ENCODE measurements around the gene IPPK. TPM values are rescaled to one million over a fixed set of nuclear protein-coding genes. Genes with fewer than 3 reads are reported as not detected.

Gene IPPK
- total and polyA plus RNA-seq, 4 donors: 9.5 to 19.8 (median 13.8) TPM

DNA sequence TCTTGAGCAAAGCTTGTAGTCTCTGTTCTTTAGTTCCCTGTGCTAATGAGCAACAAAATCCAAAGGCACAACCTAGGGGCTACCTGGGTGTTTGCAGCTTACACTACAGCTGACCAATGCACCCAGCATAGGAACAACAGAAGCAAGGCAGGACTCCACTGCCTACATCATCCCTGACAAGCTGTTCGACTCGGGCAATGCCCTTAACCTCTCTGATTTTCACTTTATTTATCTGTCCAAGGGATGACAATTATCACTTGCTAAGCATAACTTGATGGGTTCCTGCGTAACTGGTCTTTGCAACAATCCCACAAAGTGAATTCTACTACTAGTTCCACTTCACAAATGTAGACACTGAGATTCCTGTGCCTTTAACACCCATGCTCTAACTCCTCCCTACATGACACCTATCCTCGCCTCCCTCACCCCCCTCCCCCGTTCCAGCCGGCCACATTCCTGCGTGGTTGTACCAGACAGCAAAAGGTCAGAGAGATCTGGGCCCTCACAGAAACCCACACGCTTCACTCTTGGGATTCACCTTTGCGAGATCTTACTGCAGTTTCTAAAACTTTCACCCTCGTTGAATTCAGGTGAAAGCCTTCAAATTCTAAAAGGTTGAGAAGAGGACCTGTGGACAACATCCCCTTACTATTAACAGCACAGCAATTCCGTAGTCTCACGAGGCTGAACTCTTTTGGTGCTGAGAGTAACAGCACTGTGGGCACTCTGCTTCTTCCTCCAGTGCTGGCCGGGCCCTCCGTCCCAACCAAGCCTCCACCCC is 995 bp downstream of the IPPK start:
- Histone ChIP-seq H3K27me3 (ENCODE audit: control insufficient read depth, insufficient read depth, low read length) (no peaks in the 10 kb centered on the region), H3K27ac (ENCODE audit: low read depth, low read length) (no peak overlapping the region), H3K9me3 (ENCODE audit: control insufficient read depth, insufficient read depth, low read length) (no peaks in the 10 kb centered on the region), H3K4me1 (ENCODE audit: control insufficient read depth, insufficient read depth, low read length) (peaks cover 33% of the 10 kb centered on the region), H3K36me3 (ENCODE audit: control insufficient read depth, insufficient read depth, low read length) (peaks cover 18% of the 10 kb centered on the region), H3K4me3 (ENCODE audit: low read depth, low read length) (peak overlapping the region; percentile 82)
- 29% methylated on average over 14 of the region's 14 CpGs for WGBS (ENCODE audit: insufficient coverage)
- DNase-seq (ENCODE audit: low read depth in 4 of 6, low spot score in 6 of 6): no peak

DNA sequence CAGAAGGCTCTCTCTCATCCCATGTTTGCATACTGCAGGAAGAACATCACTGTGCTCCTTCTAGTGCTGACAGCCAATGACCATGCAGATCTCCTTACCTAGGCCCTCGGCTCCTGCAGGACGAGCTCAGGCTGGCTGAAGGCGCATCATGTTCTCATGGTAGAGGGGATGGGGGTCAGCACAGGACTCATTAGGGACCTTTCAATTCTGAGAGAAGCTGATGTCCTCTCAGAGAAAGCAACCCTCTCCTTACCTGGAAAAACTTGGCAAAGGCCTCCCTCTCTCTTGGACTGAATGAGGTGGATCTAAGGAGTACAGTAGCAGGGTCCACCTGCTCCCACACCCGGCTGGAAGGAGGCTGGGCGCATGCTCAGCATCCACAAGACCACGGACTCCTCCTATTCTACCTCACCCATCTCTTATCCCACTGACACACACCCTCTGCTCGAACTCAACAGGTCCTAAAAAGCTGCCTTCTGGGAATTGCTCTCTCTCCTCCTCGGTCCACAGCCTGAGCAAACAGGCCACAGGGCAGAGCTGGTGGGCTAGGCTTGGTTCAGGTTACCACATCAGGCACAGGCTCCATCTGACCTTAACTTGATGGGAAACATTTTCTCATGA is 2.9 kb downstream of the IPPK start:
- Histone ChIP-seq H3K27ac (ENCODE audit: low read depth, low read length) (no peak overlapping the region), H3K4me3 (ENCODE audit: low read depth, low read length) (no peak overlapping the region), H3K27me3 (ENCODE audit: control insufficient read depth, insufficient read depth, low read length) (no peaks in the 10 kb centered on the region), H3K36me3 (ENCODE audit: control insufficient read depth, insufficient read depth, low read length) (peaks cover 19% of the 10 kb centered on the region), H3K4me1 (ENCODE audit: control insufficient read depth, insufficient read depth, low read length) (peaks cover 35% of the 10 kb centered on the region), H3K9me3 (ENCODE audit: control insufficient read depth, insufficient read depth, low read length) (no peaks in the 10 kb centered on the region)
- 97% methylated on average over 5 of the region's 8 CpGs for WGBS (ENCODE audit: insufficient coverage)
- no peak for DNase-seq (ENCODE audit: low read depth in 4 of 6, low spot score in 6 of 6)

DNA sequence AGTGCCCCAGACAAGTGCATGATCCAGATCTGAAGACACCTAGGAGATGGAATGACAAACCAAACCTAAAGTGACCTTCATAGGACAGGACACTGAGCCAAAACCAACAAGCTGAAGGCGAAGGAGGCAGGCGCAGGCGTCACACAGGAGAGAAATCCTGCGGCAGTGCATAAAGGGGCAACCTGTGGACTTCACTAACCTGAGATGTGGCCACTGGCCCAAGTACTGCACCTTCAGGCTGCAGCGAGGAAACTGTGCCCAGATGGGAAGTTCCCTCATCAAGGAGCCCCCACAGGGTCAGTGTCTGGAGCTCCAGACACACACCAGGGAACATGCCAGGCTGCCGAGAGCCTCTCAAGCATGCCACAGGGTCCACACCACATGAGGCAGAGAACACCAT is 3.7 kb downstream of the IPPK start:
- DNase-seq (ENCODE audit: low read depth in 4 of 6, low spot score in 6 of 6): no peak
- Histone ChIP-seq H3K9me3 (ENCODE audit: control insufficient read depth, insufficient read depth, low read length) (no peaks in the 10 kb centered on the region), H3K27ac (ENCODE audit: low read depth, low read length) (no peak overlapping the region), H3K4me1 (ENCODE audit: control insufficient read depth, insufficient read depth, low read length) (peaks cover 36% of the 10 kb centered on the region), H3K27me3 (ENCODE audit: control insufficient read depth, insufficient read depth, low read length) (no peaks in the 10 kb centered on the region), H3K4me3 (ENCODE audit: low read depth, low read length) (no peak overlapping the region), H3K36me3 (ENCODE audit: control insufficient read depth, insufficient read depth, low read length) (peaks cover 24% of the 10 kb centered on the region)
- 95% methylated on average over 6 of the region's 6 CpGs for WGBS (ENCODE audit: insufficient coverage)

DNA sequence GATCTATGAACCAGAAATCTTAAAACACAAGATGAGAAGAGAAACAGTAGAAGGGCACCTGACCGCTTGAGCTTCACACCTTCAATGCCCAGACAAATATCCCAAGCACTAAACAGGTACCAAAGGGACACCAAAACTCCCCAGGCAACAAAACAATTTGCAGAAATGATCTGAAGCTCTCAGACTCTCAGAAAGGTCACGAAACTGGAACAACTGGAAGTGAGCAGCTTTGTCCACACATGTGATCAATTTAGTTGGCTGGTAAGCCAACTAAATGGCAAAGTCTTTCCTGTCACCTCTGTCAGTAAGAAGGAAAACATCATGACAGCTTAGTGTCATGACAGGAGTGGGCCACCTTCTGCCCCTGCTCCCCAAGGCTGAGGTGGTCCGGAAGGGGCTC is 4.1 kb downstream of the IPPK start:
- Histone ChIP-seq H3K27me3 (ENCODE audit: control insufficient read depth, insufficient read depth, low read length) (no peaks in the 10 kb centered on the region), H3K4me3 (ENCODE audit: low read depth, low read length) (no peak overlapping the region), H3K9me3 (ENCODE audit: control insufficient read depth, insufficient read depth, low read length) (no peaks in the 10 kb centered on the region), H3K27ac (ENCODE audit: low read depth, low read length) (no peak overlapping the region), H3K36me3 (ENCODE audit: control insufficient read depth, insufficient read depth, low read length) (peaks cover 24% of the 10 kb centered on the region), H3K4me1 (ENCODE audit: control insufficient read depth, insufficient read depth, low read length) (peaks cover 36% of the 10 kb centered on the region)
- 87% methylated on average over 2 of the region's 3 CpGs for WGBS (ENCODE audit: insufficient coverage)
- no peak for DNase-seq (ENCODE audit: low read depth in 4 of 6, low spot score in 6 of 6)

DNA sequence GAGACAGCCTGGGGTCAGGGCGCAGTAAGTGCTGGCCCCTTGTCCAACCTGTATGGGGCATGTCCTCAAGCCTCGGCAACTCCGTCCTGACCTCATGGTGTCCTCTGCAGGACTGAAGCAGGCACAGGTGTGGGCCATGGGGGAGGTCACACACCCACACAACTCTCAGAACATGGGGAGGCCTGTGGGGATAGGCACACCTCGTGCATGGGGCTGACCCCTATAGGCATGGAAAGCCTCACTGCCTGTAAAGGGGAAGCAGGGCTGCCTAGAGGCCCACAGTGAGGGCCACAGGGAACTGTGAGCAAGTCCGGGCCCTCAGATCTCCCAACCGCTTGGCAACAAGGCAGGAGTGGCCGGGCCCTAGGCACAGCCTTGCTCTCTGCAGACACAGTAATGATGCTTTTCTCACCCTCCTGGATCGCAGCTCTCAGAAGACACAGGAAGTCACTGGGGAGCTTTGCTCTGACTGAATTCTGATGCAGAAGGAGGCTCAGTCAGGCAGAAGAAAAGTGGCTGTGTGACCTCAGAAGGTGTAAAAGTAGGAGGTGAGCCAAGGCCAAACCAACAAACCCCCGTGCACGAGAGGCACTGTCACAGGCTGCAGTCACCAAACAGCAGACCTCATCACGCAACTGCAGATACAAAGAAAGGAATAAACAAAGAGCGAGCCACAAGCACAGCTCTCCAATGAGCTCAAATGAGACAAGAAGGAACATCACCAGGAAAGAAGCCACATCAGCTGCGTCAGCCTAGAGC is 5.4 kb downstream of the IPPK start:
- Histone ChIP-seq H3K4me3 (ENCODE audit: low read depth, low read length) (no peak overlapping the region), H3K36me3 (ENCODE audit: control insufficient read depth, insufficient read depth, low read length) (peaks cover 24% of the 10 kb centered on the region), H3K27ac (ENCODE audit: low read depth, low read length) (no peak overlapping the region), H3K9me3 (ENCODE audit: control insufficient read depth, insufficient read depth, low read length) (no peaks in the 10 kb centered on the region), H3K4me1 (ENCODE audit: control insufficient read depth, insufficient read depth, low read length) (peaks cover 43% of the 10 kb centered on the region), H3K27me3 (ENCODE audit: control insufficient read depth, insufficient read depth, low read length) (no peaks in the 10 kb centered on the region)
- DNase-seq (ENCODE audit: low read depth in 4 of 6, low spot score in 6 of 6): no peak
- 74% methylated on average over 10 of the region's 13 CpGs for WGBS (ENCODE audit: insufficient coverage)

DNA sequence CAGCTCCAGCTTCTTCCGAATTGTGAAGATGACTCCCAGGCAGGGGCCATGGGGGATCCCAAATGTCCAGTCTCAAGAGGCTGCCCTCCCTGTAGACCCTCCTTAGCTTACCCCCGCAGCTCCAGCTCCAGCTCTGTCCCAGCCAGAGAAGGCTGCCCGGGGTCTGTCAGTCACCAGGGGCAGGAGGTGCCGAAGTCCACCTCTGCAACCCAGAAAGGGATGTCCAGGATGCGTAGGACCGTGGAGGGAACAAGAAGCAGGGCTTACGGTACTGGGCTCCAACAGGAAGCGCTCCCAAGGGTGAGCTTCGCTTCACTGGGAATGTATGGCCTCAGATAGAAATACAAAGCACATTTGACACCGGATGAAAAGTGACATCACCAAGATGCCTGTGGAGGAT is 6.0 kb downstream of the IPPK start:
- Histone ChIP-seq H3K4me1 (ENCODE audit: control insufficient read depth, insufficient read depth, low read length) (peaks cover 40% of the 10 kb centered on the region), H3K27ac (ENCODE audit: low read depth, low read length) (no peak overlapping the region)

DNA sequence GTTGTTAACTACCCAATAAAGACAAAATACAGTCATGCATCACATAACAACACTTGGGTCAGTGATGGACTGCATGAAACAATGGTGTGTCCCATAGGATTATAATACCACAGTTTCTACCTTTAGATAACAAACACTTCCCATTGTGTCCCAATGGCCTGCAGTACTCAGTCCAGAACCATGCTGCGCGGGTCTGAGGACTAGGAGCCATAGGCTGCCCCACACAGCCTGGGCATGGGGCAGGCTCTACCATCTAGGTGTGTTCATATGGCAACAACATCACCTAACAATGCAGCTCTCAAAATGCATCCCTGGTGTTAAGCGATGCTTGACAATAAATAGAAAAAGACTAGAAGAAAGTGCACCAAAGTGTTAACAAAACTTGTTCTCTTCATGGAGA is 6.8 kb downstream of the IPPK start:
- Histone ChIP-seq H3K4me3 (ENCODE audit: low read depth, low read length) (no peak overlapping the region), H3K9me3 (ENCODE audit: control insufficient read depth, insufficient read depth, low read length) (no peaks in the 10 kb centered on the region), H3K4me1 (ENCODE audit: control insufficient read depth, insufficient read depth, low read length) (peaks cover 37% of the 10 kb centered on the region), H3K36me3 (ENCODE audit: control insufficient read depth, insufficient read depth, low read length) (peaks cover 29% of the 10 kb centered on the region), H3K27me3 (ENCODE audit: control insufficient read depth, insufficient read depth, low read length) (no peaks in the 10 kb centered on the region), H3K27ac (ENCODE audit: low read depth, low read length) (no peak overlapping the region)
- no peak for DNase-seq (ENCODE audit: low read depth in 4 of 6, low spot score in 6 of 6)
- 100% methylated on average over 2 of the region's 3 CpGs for WGBS (ENCODE audit: insufficient coverage)

More for the DNA sequence above, 6.0 kb downstream of the IPPK start:
- DNase-seq (ENCODE audit: low read depth in 4 of 6, low spot score in 6 of 6): no peak
- no peak overlapping the region for H3K4me3 ChIP-seq (ENCODE audit: low read depth, low read length)
- WGBS (ENCODE audit: insufficient coverage): 90% methylated on average over 10 of the region's 10 CpGs
- H3K27me3 ChIP-seq (ENCODE audit: control insufficient read depth, insufficient read depth, low read length): no peaks in the 10 kb centered on the region
- peaks cover 24% of the 10 kb centered on the region for H3K36me3 ChIP-seq (ENCODE audit: control insufficient read depth, insufficient read depth, low read length)
- H3K9me3 ChIP-seq (ENCODE audit: control insufficient read depth, insufficient read depth, low read length): no peaks in the 10 kb centered on the region

DNA sequence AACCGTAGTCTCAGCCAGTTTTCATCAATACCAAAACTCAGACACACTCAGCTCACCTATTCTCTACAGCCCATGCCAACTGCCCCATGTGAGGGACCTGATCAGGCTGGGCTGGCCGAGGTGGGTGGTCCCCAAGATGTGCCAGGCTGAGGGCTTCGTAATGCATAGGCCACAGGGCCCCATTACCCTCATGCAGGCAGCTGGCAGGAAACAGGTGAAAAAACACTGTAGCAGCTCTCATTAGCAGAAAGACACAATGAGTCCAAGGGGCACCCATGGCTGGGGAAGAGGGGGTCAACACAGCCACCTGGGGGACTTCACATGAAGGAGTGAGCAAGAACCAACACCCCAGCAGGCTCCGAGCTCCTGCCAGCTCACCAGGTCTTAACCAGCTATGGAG is 8.2 kb downstream of the IPPK start:
- DNase-seq (ENCODE audit: low read depth in 4 of 6, low spot score in 6 of 6): no peak
- no peaks in the 10 kb centered on the region for H3K9me3 ChIP-seq (ENCODE audit: control insufficient read depth, insufficient read depth, low read length)
- H3K27me3 ChIP-seq (ENCODE audit: control insufficient read depth, insufficient read depth, low read length): no peaks in the 10 kb centered on the region
- peaks cover 35% of the 10 kb centered on the region for H3K36me3 ChIP-seq (ENCODE audit: control insufficient read depth, insufficient read depth, low read length)
- 91% methylated on average over 4 of the region's 4 CpGs for WGBS (ENCODE audit: insufficient coverage)
- H3K27ac ChIP-seq (ENCODE audit: low read depth, low read length): no peak overlapping the region
- no peak overlapping the region for H3K4me3 ChIP-seq (ENCODE audit: low read depth, low read length)
- H3K4me1 ChIP-seq (ENCODE audit: control insufficient read depth, insufficient read depth, low read length): peaks cover 37% of the 10 kb centered on the region

DNA sequence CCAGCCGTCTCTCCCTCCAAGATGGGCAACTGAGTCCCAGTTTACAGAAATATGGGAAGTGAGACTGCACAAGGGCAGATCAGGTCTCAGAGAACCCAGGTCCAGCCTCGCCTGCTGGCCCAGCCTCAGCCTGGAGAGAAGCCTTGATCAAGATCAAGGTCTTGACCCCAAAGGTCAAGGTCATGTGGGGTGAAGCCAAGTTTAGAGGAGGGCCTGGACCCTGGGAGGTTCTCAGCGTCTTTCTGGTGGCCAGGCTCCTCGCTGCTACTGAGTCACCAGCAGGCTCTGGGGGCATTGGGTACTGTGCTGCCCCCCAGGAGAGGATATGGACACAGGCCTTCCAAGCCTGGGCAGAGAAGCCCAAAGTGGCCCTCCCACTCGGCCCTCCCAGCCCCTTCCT is 8.8 kb downstream of the IPPK start:
- H3K27ac ChIP-seq (ENCODE audit: low read depth, low read length): peak overlapping the region; percentile 33
- 82% methylated on average over 4 of the region's 5 CpGs for WGBS (ENCODE audit: insufficient coverage)
- no peak overlapping the region for H3K4me3 ChIP-seq (ENCODE audit: low read depth, low read length)
- peaks cover 33% of the 10 kb centered on the region for H3K4me1 ChIP-seq (ENCODE audit: control insufficient read depth, insufficient read depth, low read length)
- H3K27me3 ChIP-seq (ENCODE audit: control insufficient read depth, insufficient read depth, low read length): no peaks in the 10 kb centered on the region
- no peaks in the 10 kb centered on the region for H3K9me3 ChIP-seq (ENCODE audit: control insufficient read depth, insufficient read depth, low read length)
- DNase-seq (ENCODE audit: low read depth in 4 of 6, low spot score in 6 of 6): no peak
- peaks cover 35% of the 10 kb centered on the region for H3K36me3 ChIP-seq (ENCODE audit: control insufficient read depth, insufficient read depth, low read length)

Data from spinal cord (tissue), 10 donors.